CD14-positive monocyte (primary cell): ENCODE measurements around the gene KIRREL3. TPM values are rescaled to one million over a fixed set of nuclear protein-coding genes. Genes with fewer than 3 reads are reported as not detected.
A peak's percentile ranks its signal among the peaks of the same experiment; 100 is the strongest.

ENCODE experiments used
- DNase-seq, 3 donors: peaks; one replicate each; pipeline ENCODE4 v3.0.0-alpha.2; 2011 to 2022
- H2AFZ ChIP-seq: 2 replicates; pipeline ENCODE4 v1.6.0; 2012; ENCODE audit warnings: mild to moderate bottlenecking, low read depth, low read length, inconsistent platforms; ENCODE audit not compliant: insufficient read depth, poor library complexity, severe bottlenecking
- H3K27ac ChIP-seq, 2 donors: 1 replicate in 1 of 2; 2 replicates in 1 of 2; pipeline ENCODE4 v1.5.1; 2012 to 2013; ENCODE audit warnings: low read length in 2 of 2, control low read depth in 1 of 2, inconsistent platforms in 1 of 2, low read depth in 1 of 2, mild to moderate bottlenecking in 1 of 2
- H3K27me3 ChIP-seq, 2 donors: one replicate each; pipeline versions ENCODE4 v1.6.0 to v1.6.1; 2011 to 2013; ENCODE audit warnings: low read length in 2 of 2; ENCODE audit not compliant: control insufficient read depth in 2 of 2, insufficient read depth in 2 of 2
- H3K36me3 ChIP-seq, 2 donors: replicated peaks in 1 of 2; 1 replicate in 1 of 2; 2 replicates in 1 of 2; pipeline versions ENCODE4 v1.5.1 to v1.6.1; 2012 to 2013; ENCODE audit warnings: low read length in 2 of 2, control low read depth in 1 of 2, inconsistent platforms in 1 of 2, mild to moderate bottlenecking in 1 of 2; ENCODE audit not compliant: insufficient read depth in 2 of 2, control insufficient read depth in 1 of 2
- H3K4me1 ChIP-seq, 2 donors: 1 replicate in 1 of 2; 2 replicates in 1 of 2; pipeline versions ENCODE4 v1.5.1 to v1.6.1; 2012 to 2013; ENCODE audit warnings: low read length in 2 of 2, control low read depth in 1 of 2, inconsistent platforms in 1 of 2, mild to moderate bottlenecking in 1 of 2, moderate library complexity in 1 of 2; ENCODE audit not compliant: insufficient read depth in 2 of 2, control insufficient read depth in 1 of 2
- H3K4me2 ChIP-seq: replicated peaks from 2 replicates; pipeline ENCODE3; 2012; ENCODE audit warnings: low read length, moderate library complexity, mild to moderate bottlenecking; ENCODE audit not compliant: poor library complexity, severe bottlenecking; ENCODE audit errors: extremely low read depth
- H3K4me3 ChIP-seq, 3 experiments: fragments of 200-600 bp in 1 of 3; sonication (generic) in 1 of 3; replicated peaks in 1 of 3; 1 replicate in 2 of 3; 2 replicates in 1 of 3; pipeline ENCODE4 v1.5.1; 2011 to 2013; ENCODE audit warnings: low read length in 3 of 3, mild to moderate bottlenecking in 3 of 3, control low read depth in 2 of 3, low read depth in 2 of 3, inconsistent platforms in 1 of 3, moderate library complexity in 1 of 3
- H3K79me2 ChIP-seq: 2 replicates; pipeline ENCODE4 v1.6.0; 2012; ENCODE audit warnings: mild to moderate bottlenecking, control low read depth, inconsistent platforms, low read length, moderate library complexity; ENCODE audit not compliant: insufficient read depth
- H3K9ac ChIP-seq: 2 replicates; pipeline ENCODE4 v1.6.0; 2017; ENCODE audit warnings: low read length, mild to moderate bottlenecking; ENCODE audit not compliant: insufficient read depth, poor library complexity, severe bottlenecking
- H3K9me3 ChIP-seq, 2 donors: replicated peaks in 1 of 2; 1 replicate in 1 of 2; 2 replicates in 1 of 2; pipeline versions ENCODE4 v1.5.1 to v1.6.1; 2012 to 2013; ENCODE audit warnings: low read length in 2 of 2, control low read depth in 1 of 2; ENCODE audit not compliant: control insufficient read depth in 1 of 2, insufficient read depth in 1 of 2
- H4K20me1 ChIP-seq: 2 replicates; pipeline ENCODE4 v1.6.0; 2012; ENCODE audit warnings: mild to moderate bottlenecking, low read length, control low read depth, moderate library complexity; ENCODE audit not compliant: insufficient read depth
- H3K27ac Mint-ChIP-seq, 7 donors: one replicate each; pipeline ENCODE4 v1.8.0; 2020; ENCODE audit warnings: mild to moderate bottlenecking in 7 of 7, mixed read lengths in 7 of 7, moderate library complexity in 6 of 7, inconsistent platforms in 2 of 7
- H3K27me3 Mint-ChIP-seq, 3 donors: one replicate each; pipeline ENCODE4 v1.8.0; 2021 to 2022; ENCODE audit warnings: low read depth in 3 of 3, mild to moderate bottlenecking in 3 of 3, mixed read lengths in 3 of 3, moderate library complexity in 3 of 3, inconsistent platforms in 1 of 3
- H3K36me3 Mint-ChIP-seq, 2 donors: one replicate each; pipeline ENCODE4 v1.8.0; 2020; ENCODE audit warnings: mixed read lengths in 2 of 2, inconsistent platforms in 1 of 2, mild to moderate bottlenecking in 1 of 2
- H3K4me1 Mint-ChIP-seq: one replicate; pipeline ENCODE4 v1.8.0; 2020; ENCODE audit warnings: mild to moderate bottlenecking, mixed read lengths
- H3K4me3 Mint-ChIP-seq, 2 donors: one replicate each; pipeline ENCODE4 v1.8.0; 2020; ENCODE audit warnings: mild to moderate bottlenecking in 2 of 2, mixed read lengths in 2 of 2, moderate library complexity in 1 of 2
- H3K9me3 Mint-ChIP-seq, 7 donors: one replicate each; pipeline ENCODE4 v1.8.0; 2020 to 2022; ENCODE audit warnings: mixed read lengths in 7 of 7, mild to moderate bottlenecking in 6 of 7, moderate library complexity in 6 of 7, inconsistent platforms in 2 of 7
- WGBS: methylation state at CpG from one replicate; pipeline ENCODE4 v1.1.5; 2013; ENCODE audit warnings: missing lambda C conversion rate; ENCODE audit not compliant: insufficient coverage; 5-methylcytosine and 5-hydroxymethylcytosine counted together
- intact Hi-C, 2 donors: fragments of 100-400 bp; cut with micrococcal nuclease; formaldehyde crosslinking; loops; one replicate each; pipeline versions ENCODE4 v1.15.0 to v1.15.1; 2023
- polyA plus RNA-seq, 3 donors: library from polyadenylated mRNA; depleted of rRNA in 1 of 3; unstranded in 2 of 3; stranded (reverse) in 1 of 3; fragments of 300-500 nt in 2 of 3; fragments of >200 nt in 1 of 3; fragmentation: Illumina TruSeq in 2 of 3; gene quantifications; 1 replicate in 2 of 3; 2 replicates in 1 of 3; pipeline ENCODE4 v1.2.3, GENCODE V29; 2012 to 2021
- TF ChIP-seq, protein P1 (sequence below): fragments of 200-600 bp; IDR thresholded peaks from one replicate; pipeline ENCODE4 v1.8.0; 2022; ENCODE audit warnings: antibody characterized with exemption, mild to moderate bottlenecking

The KIRREL3 gene
- polyA plus RNA-seq, 3 donors, result not detected

DNA sequence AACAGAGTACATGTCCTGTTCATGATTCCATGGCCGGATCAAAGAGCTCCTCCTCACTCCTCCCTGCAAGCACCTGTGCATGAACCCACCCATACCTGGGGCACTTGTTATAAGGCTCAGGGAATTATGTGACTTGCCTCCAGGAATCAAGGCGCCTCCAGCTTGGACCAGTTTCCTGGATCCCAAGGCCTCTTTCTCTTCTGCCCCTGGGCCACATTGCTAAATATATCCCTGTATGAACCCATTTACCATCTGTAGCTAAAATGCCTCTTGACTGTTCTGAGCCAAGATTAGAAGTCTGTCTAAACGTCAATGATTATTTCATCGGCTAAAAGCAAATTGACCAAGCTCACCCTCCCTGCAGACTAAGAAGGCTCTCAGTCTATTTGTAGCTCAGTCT is 135.6 kb downstream of the KIRREL3 start:
- 82% methylated on average over 2 of the region's 4 CpGs for WGBS
- no peak overlapping the region for H3K4me3 ChIP-seq
- Mint-ChIP-seq H3K27ac (peak overlapping the region in 2 of 7 donors; percentile 20 to 38), H3K4me1 (no peaks in the 10 kb centered on the region), H3K4me3 (no peak overlapping the region), H3K9me3 (peaks cover 0 to 7% (median 0%) of the 10 kb centered on the region in 7 donors), H3K36me3 (no peaks in the 10 kb centered on the region), H3K27me3 (peaks cover 0 to 6% (median 4%) of the 10 kb centered on the region in 3 donors)
- H3K27ac ChIP-seq, result no peak overlapping the region
- TF ChIP-seq, protein P1, sequence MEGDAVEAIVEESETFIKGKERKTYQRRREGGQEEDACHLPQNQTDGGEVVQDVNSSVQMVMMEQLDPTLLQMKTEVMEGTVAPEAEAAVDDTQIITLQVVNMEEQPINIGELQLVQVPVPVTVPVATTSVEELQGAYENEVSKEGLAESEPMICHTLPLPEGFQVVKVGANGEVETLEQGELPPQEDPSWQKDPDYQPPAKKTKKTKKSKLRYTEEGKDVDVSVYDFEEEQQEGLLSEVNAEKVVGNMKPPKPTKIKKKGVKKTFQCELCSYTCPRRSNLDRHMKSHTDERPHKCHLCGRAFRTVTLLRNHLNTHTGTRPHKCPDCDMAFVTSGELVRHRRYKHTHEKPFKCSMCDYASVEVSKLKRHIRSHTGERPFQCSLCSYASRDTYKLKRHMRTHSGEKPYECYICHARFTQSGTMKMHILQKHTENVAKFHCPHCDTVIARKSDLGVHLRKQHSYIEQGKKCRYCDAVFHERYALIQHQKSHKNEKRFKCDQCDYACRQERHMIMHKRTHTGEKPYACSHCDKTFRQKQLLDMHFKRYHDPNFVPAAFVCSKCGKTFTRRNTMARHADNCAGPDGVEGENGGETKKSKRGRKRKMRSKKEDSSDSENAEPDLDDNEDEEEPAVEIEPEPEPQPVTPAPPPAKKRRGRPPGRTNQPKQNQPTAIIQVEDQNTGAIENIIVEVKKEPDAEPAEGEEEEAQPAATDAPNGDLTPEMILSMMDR, result no peak
- no peaks in the 10 kb centered on the region for H3K79me2 ChIP-seq
- no peaks in the 10 kb centered on the region for H3K27me3 ChIP-seq
- no peaks in the 10 kb centered on the region for H3K9me3 ChIP-seq
- H3K36me3 ChIP-seq, result no peaks in the 10 kb centered on the region
- no peak overlapping the region for H3K4me2 ChIP-seq
- no peaks in the 10 kb centered on the region for H4K20me1 ChIP-seq
- no peaks in the 10 kb centered on the region for H3K4me1 ChIP-seq
- DNase-seq, result no peak
- intact Hi-C loops, result no loop called here
- H2AFZ ChIP-seq, result no peak overlapping the region
- H3K9ac ChIP-seq, result no peak overlapping the region

- Histone ChIP-seq H3K9me3 (no peaks in the 10 kb centered on the region), H3K79me2 (no peaks in the 10 kb centered on the region), H3K4me1 (no peaks in the 10 kb centered on the region), H2AFZ (no peak overlapping the region), H4K20me1 (no peaks in the 10 kb centered on the region), H3K27me3 (no peaks in the 10 kb centered on the region), H3K9ac (no peak overlapping the region), H3K4me3 (no peak overlapping the region), H3K4me2 (no peak overlapping the region), H3K36me3 (no peaks in the 10 kb centered on the region), H3K27ac (no peak overlapping the region)
- Mint-ChIP-seq H3K36me3 (no peaks in the 10 kb centered on the region), H3K4me1 (no peaks in the 10 kb centered on the region), H3K4me3 (no peak overlapping the region), H3K9me3 (peaks cover 0 to 7% (median 0%) of the 10 kb centered on the region in 7 donors), H3K27ac (peak overlapping the region in 1 of 7 donors; percentile 62), H3K27me3 (peaks cover 0 to 4% (median 4%) of the 10 kb centered on the region in 3 donors)
- TF ChIP-seq, protein P1, result no peak
- no peak for DNase-seq
- intact Hi-C loops, result no loop called here
- WGBS, result 79% methylated on average over 12 of the region's 21 CpGs
Measured at GRCh38 chr11:126863294-126863997, 137.1 kb downstream of the KIRREL3 start.
